SKM-1 (cell line): ENCODE results near the gene PNPLA3.

Experiments
- DNase-seq: peaks from one replicate; lab custom pipeline; 2025; ENCODE audit not compliant: unreplicated experiment; lab: John Stamatoyannopoulos, UW

Gene PNPLA3

DNA sequence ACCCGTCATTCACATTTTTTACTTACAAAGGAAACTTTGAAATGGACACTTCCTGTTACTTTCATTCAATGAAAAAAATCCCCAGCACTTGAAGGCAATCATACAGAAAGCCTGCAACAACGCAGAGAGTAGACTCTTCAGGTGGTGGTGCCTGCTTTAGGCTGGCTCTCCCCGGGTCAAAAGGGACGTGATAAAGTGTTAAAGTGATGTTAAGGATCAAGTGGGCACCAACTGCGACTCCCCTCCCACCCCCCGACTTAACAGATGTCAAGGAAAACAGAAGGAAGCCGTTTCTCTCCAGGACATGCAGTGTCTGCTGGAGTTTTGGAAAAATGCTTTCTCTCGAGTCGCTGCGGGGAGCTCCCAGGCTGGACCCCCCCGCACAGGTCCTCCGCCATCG lies 414 bp upstream of the PNPLA3 start:
- DNase-seq: peak; percentile 43

DNA sequence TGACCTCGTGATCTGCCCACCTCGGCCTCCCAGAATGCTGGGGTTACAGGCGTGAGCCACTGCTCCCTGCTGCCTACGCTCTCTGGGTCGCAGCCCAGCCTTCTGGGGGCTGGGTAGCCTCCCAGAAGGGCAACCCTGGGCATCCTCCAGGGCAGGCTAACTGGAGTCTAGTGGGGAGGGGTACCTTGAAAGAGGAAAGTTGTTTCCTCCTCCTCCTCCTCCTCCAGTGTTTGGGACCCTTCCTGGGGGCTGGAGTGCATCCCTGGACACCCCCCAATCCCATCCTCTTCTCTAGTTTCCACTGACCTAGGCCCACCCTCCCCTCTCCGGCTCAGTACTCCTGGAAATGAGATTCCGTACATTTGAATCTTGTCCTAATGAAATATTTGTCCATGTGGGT lies 1.3 kb downstream of the PNPLA3 start:
- no peak for DNase-seq

DNA sequence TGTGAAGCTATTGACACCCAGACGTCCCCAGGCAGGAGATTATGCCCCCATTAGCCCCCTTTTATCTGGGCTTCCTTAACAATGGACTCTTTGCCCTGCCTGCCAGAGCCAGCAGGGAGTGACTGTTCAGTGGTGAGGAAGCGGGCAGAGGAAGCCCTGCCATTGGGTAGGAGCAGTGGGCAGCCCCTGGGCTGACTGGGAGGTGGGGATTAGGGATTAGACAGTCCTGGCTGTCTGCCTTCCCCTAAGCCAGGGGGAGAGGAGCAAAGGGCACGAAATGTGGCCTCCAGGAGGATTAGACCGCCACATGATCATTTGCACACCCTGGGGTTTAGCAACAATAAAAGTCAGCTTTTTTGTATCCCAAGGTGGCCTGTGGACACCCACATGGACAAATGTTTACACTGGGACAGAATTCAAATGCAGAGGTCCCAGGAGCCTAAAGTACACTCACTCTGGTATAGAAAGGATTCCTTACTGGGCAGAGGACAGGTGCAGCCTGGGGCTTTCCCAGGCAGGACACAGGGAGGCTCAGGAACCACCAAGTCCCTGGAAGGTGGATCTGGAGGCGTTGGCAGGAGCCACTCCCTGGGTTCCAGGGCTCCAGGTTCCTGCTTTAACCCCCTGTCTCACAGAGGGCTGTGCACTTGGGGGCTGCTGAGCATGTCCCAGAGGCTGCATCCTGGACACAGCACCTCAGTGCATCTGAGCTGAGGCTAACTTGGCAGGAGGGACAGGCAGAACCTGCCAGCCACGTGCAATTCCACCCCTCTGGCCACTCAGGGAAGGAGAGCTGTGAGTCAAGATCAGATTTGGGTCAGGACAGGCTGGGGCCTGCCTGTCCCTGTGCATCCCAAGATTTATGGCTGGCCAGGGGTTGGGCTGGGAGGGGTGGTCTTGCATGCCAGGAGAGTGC lies 2.1 kb downstream of the PNPLA3 start:
- DNase-seq: no peak

DNA sequence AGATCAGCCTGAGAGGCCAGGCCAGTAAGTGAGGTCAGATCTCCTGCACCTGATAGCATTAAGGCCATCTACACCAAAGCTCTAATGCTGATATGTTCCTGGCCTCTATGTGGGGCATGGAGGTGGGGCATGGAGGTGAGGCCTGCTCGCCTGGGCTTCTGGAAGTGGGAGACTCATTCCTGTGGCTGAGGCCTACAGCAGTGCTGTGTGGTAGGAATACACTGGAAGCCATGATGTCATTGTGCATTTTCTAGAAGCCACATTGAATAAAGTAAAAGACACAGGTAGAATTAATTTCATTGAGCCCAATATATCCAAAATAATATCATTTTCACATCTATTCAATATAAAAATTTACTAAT lies 2.7 kb downstream of the PNPLA3 start:
- DNase-seq: no peak

DNA sequence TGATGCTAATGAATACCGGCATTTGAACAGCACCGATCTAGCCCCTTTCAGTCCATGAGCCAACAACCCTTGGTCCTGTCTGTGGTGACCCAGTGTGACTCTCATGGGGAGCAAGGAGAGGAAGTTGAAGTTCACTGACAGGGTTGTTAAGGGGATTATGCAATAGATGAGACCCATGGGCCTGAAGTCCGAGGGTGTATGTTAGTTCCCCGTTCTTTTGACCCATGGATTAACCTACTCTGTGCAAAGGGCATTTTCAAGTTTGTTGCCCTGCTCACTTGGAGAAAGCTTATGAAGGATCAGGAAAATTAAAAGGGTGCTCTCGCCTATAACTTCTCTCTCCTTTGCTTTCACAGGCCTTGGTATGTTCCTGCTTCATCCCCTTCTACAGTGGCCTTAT lies 4.9 kb downstream of the PNPLA3 start:
- peak; percentile 95 for DNase-seq

DNA sequence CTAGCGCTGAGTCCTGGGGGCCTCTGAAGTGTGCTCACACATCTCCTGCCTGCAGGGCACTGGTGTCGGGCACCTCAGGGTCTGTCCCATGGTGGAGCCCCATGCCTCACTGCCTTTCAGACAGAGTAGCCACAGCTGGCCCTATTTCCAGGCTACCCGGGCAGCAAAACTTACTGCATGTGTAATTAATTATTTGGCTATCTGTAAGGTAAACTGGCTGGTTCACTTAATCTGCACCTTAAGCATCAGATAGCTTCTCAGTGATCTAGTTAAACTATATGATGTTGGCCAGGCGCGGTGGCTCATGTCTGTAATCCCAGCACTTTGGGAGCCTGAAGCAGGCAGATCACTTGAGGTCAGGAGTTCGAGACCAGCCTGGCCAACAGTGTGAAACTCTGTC lies 5.3 kb downstream of the PNPLA3 start:
- no peak for DNase-seq

DNA sequence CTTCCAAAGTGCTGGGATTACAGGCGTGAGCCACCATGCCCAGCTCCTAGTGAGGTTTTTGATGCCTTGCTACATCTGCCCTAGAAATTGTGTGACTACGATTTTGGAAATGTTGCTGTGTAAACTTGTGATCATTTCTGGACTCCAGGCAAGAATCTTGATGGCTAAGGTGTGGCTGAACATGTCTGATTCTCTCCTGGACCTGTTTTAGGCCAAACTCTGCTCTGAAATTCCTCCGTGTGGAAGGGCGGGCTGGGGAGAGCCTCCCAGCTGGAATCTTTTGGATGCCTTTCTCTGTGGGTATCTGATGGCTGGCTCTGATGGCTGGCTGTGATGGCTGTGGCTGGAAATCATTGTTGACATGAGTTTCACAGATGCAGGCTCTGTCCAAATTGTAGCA lies 8.2 kb downstream of the PNPLA3 start:
- DNase-seq: no peak

DNA sequence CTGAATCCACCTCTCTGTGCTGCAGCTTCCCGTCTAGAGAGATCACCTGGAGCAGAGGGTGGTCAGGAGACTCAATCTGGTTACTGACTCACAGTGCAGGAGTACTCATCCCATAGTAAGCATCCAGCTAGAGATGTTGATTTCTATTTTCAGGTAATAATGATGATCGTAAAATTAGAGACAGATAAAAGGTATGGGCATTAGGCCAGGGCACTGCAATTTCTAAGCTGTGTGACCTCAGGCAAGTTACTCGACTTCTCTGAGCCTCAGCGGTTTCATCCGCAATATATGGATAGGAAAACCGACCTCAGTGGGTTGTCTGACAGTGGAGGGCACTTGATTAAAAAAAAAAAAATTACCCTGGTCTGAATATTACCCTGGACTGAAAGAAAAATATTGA lies 17.8 kb downstream of the PNPLA3 start:
- no peak for DNase-seq

DNA sequence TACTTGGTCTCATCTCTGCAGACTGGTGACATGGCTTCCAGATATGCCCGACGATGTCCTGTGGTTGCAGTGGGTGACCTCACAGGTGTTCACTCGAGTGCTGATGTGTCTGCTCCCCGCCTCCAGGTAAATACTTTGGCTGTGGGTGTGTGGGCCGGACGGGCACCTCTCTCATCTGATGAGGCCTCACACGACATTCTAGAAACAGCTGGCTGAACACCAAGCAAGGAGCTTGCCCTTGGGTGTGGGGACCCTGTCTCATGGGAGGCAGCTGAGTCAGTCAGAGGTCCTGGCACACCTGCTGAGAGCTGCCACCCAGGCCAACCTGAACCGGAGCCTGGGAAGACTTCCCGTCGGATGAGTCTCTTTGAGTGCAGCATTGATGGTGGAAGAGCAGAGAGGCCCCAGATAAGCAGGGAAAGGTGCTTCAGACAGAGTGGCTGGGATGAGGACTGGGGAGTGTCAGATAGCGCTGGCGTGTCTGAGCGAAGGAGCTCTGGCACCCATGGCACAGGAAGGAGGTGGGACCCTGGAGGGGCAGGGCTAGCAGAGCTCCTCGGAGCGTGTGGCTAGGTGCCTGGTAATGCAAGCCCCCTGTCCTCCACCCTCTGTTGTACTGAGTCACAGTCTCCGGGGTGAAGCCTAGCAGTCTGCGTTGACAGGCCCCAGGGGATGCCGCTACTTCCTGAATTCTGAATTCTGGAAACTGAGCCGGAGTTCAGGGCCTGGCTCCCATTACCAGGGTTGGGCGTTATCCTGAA lies 21.2 kb downstream of the PNPLA3 start:
- DNase-seq: no peak

DNA sequence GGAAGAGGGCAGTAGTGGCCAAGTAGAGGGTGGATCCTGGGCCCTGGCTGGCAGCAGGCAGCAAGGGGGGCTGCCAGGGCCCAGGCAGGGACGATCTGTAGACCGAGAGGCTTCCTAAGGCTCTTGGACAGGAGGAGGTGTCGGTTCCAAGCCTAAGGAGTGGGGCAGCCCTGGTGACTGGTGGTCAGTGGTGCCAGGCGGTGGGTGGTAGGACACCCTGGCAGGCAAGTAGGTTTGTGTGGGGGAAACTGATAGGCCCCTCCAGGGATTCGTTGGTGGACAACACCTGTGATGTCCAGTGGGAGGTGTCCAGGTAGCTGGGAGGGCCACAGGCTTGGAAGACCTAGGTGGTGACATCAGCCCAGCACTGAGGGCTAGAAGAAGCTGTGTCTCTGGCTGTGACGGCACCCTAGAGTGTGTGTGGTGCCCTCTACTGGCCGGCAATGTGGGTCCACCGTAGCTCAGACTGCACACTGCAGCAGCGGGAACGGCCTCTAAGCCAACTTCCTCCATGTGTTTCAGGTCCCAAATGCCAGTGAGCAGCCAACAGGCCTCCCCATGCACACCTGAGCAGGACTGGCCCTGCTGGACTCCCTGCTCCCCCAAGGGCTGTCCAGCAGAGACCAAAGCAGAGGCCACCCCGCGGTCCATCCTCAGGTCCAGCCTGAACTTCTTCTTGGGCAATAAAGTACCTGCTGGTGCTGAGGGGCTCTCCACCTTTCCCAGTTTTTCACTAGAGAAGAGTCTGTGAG lies 22.2 kb downstream of the PNPLA3 start:
- DNase-seq: peak; percentile 62

DNA sequence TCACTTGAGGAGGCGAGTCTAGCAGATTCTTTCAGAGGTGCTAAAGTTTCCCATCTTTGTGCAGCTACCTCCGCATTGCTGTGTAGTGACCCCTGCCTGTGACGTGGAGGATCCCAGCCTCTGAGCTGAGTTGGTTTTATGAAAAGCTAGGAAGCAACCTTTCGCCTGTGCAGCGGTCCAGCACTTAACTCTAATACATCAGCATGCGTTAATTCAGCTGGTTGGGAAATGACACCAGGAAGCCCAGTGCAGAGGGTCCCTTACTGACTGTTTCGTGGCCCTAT lies 22.7 kb downstream of the PNPLA3 start:
- no peak for DNase-seq

DNA sequence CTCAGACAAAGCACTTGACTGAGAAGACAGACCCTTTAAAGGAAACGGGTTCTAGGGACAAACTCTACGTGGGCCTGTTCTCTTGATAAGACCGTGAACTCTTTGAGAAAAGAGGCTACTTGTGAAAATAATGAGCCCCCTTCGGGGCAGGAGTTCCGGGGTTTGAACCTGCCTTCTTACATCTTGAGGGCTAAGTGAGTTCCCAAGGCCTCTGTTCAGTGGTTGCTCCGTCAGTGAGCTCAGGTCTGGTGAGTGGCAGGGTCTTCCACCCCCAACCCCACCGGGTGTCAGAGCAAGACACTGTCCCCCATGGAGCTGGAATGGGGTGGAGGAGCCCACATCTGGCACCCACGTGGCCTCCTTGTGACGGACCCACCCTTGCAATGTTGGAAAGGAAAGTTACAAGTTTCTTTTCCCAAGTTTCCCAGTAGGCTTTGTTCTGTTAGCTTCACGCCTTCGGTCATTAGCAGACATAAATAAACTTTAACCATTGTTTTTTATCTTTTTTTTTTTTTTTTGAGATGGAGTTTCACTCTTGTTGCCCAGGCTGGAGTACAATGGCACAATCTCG lies 25.3 kb downstream of the PNPLA3 start:
- no peak for DNase-seq

DNA sequence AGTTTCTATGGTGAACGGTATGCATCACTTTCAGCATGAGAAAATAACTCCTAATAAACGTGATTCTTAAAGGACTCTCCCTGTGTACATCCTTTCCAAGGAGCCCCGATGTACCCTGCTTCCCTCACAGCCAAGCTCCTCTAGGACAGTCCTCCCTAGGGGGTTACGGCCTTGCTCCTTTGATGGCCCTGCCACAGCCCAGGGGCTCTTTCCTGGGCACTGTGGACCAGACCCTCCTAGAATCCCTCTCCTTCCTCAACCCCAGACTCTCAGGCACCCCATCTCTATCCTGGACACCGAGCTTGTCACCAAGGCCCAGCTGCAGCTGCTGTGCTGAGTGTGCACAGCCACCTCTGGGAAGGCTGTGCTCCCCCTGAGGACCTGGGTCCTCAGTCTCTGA lies 27.8 kb downstream of the PNPLA3 start:
- no peak for DNase-seq

DNA sequence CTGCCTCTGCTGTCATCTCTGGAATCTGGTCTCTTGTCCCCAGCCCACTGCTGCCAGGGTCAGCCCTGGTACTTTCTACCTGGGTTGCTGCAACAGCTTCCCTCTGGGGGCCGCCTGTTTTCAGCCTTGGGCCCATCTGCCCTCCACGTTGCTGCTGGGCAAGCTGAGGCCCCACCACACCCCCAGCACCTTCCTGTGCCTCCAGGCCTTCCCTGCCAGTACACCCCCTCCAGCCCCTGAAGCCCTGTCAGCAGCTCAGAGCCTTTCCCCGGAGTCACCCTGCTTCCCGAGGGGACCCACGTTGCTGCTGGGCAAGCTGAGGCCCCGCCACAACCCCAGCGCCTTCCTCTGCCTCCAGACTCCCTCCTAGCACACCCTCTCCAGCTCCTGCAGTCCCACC lies 28.4 kb downstream of the PNPLA3 start:
- no peak for DNase-seq

DNA sequence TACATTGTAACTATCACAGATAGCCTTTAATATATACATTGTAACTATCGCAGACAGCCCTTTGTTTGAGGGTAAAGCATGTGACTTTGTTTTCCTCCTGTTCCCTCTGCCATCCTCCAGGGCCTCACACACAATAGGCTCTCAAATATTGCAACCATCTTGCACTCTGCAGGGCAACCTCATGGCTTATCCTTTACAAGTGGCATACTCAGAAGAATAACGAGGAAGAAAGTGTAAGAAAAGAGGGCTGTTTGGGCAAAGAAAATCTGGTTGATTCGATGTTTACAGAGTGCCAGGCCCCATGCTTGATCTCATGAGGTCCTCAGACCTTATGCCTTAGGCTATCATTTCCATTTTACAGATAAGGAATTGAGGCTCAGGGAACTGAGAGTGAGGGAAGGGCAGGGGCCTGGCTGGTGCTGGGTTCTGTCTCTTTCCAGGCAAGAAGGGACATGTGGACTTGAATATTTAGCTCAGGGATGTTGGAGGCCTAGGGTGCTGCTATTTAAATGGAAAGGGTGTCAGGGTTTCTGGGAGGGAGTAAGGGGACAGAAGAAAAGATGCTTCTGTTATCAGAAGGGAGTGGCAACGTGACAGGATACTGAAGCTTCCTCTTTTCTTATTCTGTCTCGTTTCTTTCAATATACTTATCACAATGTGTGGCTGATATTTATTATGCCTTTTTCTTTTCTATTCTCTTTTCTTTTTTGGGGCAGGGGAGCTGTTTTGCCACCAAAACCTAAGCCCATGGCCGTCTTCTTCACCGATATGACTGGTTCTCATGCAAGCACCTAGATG lies 30.6 kb downstream of the PNPLA3 start:
- peak; percentile 4 for DNase-seq

DNA sequence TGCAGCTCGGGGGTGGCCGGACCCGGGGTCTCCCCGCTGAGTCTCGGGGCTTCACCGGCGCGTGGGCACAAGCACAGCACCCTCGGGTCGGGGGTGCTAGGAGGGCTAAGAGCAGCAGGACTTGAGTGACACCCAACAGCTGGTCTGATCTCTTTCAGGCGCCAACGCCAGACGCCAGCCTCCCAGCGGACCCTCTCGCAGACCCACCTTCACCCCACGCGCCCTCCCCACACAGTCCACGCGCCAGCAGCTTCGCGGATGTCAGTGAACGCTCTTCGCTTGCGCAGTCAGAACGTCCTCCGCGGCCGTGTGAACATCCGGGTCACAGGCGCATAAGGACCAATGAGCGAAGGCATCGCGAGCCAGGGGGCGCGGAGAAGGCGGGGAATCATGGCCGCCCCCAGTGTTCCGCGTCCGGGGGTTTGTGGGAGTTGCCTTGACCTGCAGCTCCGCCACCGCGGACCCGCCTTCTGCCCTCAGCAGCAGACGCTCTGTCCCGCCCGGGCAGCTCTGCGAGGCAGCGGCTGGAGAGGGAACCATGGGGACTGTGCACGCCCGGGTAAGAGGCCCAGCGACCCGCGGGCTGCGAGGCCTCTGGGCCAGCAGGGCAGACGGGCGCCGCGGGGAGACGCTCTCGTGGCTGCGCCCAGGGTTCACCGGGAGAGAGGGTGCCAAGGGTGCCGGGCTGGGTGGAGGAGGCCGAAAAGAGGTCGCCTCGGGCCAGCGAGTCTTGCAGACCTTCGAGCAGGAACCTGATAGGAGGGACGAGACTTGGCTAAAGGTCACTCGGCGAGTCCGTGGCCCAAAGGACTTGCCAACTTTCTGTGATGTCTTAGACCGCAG lies 31.7 kb downstream of the PNPLA3 start, which contains the start of gene SAMM50:
Gene SAMM50 (plus strand): TSS at position 403 of the 843 bp plus-strand sequence. CDS start 136 bp downstream, at position 539.
- peak; percentile 78 for DNase-seq

DNA sequence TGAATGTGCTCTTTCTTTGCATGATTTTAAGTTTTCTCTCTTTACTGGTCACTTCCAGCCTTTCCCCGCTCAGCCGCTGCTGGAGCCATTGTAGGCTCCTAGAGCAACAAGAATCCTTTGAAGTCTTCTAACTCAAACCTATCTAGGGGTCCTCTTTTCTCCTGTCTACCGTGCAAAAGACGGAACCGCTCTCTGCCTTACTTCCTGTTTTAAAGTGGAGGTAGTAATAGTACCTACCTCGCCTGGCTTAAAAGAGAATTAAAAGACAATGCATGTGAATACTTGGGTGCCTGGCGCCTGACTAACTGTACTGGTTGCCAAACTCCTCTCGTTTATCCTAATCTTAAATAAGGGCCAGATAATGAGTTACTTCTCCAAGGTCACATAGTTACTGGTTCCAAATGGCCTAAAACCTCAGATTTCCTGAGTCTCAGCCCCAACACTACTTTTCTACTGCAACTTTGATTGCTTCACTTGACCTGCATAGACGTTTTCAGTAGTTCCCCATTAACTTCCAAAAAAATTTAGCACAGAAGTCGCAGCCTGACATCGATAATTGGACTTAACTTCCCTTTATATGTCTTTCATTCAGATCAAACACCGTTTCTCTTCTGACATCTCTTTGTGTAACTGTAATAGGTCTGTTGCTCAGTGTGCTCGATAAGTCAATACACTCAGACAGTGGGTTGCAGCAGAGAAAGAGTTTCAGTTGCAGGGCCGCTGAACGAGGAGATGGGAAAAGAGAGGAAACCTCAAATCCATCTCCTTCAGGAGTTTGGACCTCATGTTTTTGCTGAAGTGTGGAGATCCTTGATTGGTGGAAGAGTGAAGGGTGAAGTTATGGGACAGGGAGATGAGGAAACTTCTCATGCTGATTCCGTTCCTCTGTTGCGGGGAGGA lies 32.5 kb downstream of the PNPLA3 start:
- peak; percentile 66 for DNase-seq

DNA sequence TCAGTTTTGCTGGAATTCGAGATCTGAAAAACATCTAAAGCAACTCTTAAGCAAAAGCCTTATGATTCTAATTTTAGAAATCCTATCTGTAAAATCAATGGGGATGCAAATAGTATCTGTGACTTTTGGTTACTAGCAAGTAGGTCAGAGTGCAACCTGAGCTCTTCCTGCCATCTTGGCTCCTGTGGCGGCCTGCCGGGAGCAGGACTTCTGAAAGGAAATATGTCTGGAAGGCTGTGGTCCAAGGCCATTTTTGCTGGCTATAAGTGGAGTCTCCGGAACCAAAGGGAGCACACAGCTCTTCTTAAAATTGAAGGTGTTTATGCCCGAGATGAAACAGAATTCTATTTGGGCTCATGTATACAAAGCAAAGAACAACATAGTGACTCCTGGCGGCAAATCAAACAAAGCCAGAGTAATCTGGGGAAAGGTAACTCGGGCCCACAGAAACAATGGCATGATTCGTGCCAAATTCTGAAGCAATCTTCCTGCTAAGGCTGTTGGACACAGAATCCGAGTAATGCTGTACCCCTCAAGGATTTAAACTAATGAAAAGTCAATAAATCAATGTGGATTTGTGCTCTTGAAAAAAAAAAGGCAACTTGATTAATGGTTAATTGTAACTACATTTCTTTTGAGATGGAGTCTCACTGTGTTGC lies 33.3 kb downstream of the PNPLA3 start:
- no peak for DNase-seq
